OCI-LY3 (cell line): ENCODE data around the gene SETDB1.

Source experiments
- H2AFZ ChIP-seq: fragments of 200-600, 300-600 bp; shearing (Covaris generic); 2 replicates; pipeline ENCODE4 v1.6.0; 2014; ENCODE audit warnings: antibody characterized with exemption, low read depth, low read length
- H3K27ac ChIP-seq: fragments of 200-600, 300-600 bp; sonication (generic); 2 replicates; pipeline ENCODE4 v1.5.1; 2014; ENCODE audit warnings: mild to moderate bottlenecking, low read length, moderate library complexity, mixed read lengths
- H3K27me3 ChIP-seq: fragments of 200-600, 300-600 bp; sonication (generic); 2 replicates; pipeline ENCODE4 v1.6.1; 2014; ENCODE audit warnings: low read depth, low read length, mixed read lengths
- H3K36me3 ChIP-seq: fragments of 200-600, 300-600 bp; sonication (generic); replicated peaks from 2 replicates; pipeline ENCODE3; 2014; ENCODE audit warnings: low read depth, low read length, mixed read lengths
- H3K4me1 ChIP-seq: fragments of 300-600, 200-600 bp; sonication (generic); 2 replicates; pipeline ENCODE4 v1.6.1; 2014; ENCODE audit warnings: low read length, mixed read lengths
- H3K4me2 ChIP-seq: fragments of 200-600, 300-600 bp; sonication (generic); 2 replicates; pipeline ENCODE4 v1.6.1; 2014; ENCODE audit warnings: low read length, mixed read lengths
- H3K4me3 ChIP-seq: fragments of 300-600, 200-600 bp; sonication (generic); 2 replicates; pipeline ENCODE4 v1.5.1; 2014; ENCODE audit warnings: antibody characterized with exemption, mild to moderate bottlenecking, low read length, moderate library complexity
- H3K79me2 ChIP-seq: fragments of 300-600, 200-600 bp; shearing (Covaris generic); 2 replicates; pipeline ENCODE4 v1.6.1; 2014; ENCODE audit warnings: mild to moderate bottlenecking, low read length, mixed read lengths
- H3K9ac ChIP-seq: fragments of 300-600, 200-600 bp; shearing (Covaris generic); 2 replicates; pipeline ENCODE4 v1.6.0; 2014; ENCODE audit warnings: mild to moderate bottlenecking, low read length, moderate library complexity
- H3K9me3 ChIP-seq: fragments of 200-600, 300-600 bp; shearing (Covaris generic); 2 replicates; pipeline ENCODE4 v1.6.1; 2014; ENCODE audit warnings: low read length, mixed read lengths; ENCODE audit not compliant: insufficient read depth
- H4K20me1 ChIP-seq: fragments of 200-600, 300-600 bp; sonication (generic); 2 replicates; pipeline ENCODE4 v1.6.1; 2016; ENCODE audit warnings: low read length, mixed read lengths; ENCODE audit not compliant: insufficient read depth
- CTCF ChIP-seq: fragments of 200-600, 300-600 bp; sonication (generic); IDR thresholded peaks from 2 replicates; pipeline ENCODE4 v1.5.1; 2014; ENCODE audit warnings: antibody characterized with exemption, low read length, low read depth
- EZH2phosphoT487 ChIP-seq: fragments of 200-600 bp; shearing (Covaris generic); IDR thresholded peaks from 2 replicates; pipeline ENCODE4 v1.6.1; 2018; ENCODE audit warnings: antibody characterized with exemption, mixed run types, low read depth

The SETDB1 gene

GRCh38 chr1:150997126-150997872, 71.1 kb downstream of the SETDB1 start:
- no peaks in the 10 kb centered on the region for H3K36me3 ChIP-seq
- H3K4me1 ChIP-seq, result 0 out of 2 replicates have a peak, but pooled peaks cover 3% of the 10 kb centered on the region
- no peaks in the 10 kb centered on the region for H3K79me2 ChIP-seq
- H3K4me2 ChIP-seq, result no peak overlapping the region
- H3K9me3 ChIP-seq, result no peaks in the 10 kb centered on the region
- H3K4me3 ChIP-seq, result no peak overlapping the region
- H2AFZ ChIP-seq, result no peak overlapping the region
- no peaks in the 10 kb centered on the region for H4K20me1 ChIP-seq
- no peak overlapping the region for H3K27ac ChIP-seq
- TF ChIP-seq EZH2phosphoT487, result no peak
- no peaks in the 10 kb centered on the region for H3K27me3 ChIP-seq
- no peak overlapping the region for H3K9ac ChIP-seq

GRCh38 chr1:150997949-150998348, 71.8 kb downstream of the SETDB1 start:
- Histone ChIP-seq H3K9ac (no peak overlapping the region), H3K9me3 (no peaks in the 10 kb centered on the region), H3K36me3 (no peaks in the 10 kb centered on the region), H2AFZ (no peak overlapping the region), H3K4me2 (no peak overlapping the region), H3K27ac (no peak overlapping the region), H3K79me2 (no peaks in the 10 kb centered on the region), H3K4me3 (no peak overlapping the region), H3K4me1 (0 out of 2 replicates have a peak, but pooled peaks cover 3% of the 10 kb centered on the region), H4K20me1 (no peaks in the 10 kb centered on the region), H3K27me3 (no peaks in the 10 kb centered on the region)
- no peak for TF ChIP-seq EZH2phosphoT487
- no peak for TF ChIP-seq CTCF

GRCh38 chr1:150999051-150999674, 73.0 kb downstream of the SETDB1 start:
- Histone ChIP-seq H4K20me1 (no peaks in the 10 kb centered on the region), H3K4me2 (no peak overlapping the region), H2AFZ (no peak overlapping the region), H3K4me3 (no peak overlapping the region), H3K79me2 (no peaks in the 10 kb centered on the region), H3K36me3 (no peaks in the 10 kb centered on the region), H3K9me3 (no peaks in the 10 kb centered on the region), H3K4me1 (0 out of 2 replicates have a peak, but pooled peaks cover 3% of the 10 kb centered on the region), H3K9ac (no peak overlapping the region), H3K27ac (no peak overlapping the region), H3K27me3 (no peaks in the 10 kb centered on the region)
- TF ChIP-seq CTCF, result no peak

GRCh38 chr1:150999926-151000325, 73.8 kb downstream of the SETDB1 start:
- Histone ChIP-seq H3K4me1 (0 out of 2 replicates have a peak, but pooled peaks cover 3% of the 10 kb centered on the region), H3K36me3 (no peaks in the 10 kb centered on the region), H3K4me3 (no peak overlapping the region), H4K20me1 (no peaks in the 10 kb centered on the region), H3K27ac (no peak overlapping the region), H3K9me3 (no peaks in the 10 kb centered on the region), H3K9ac (no peak overlapping the region), H2AFZ (no peak overlapping the region), H3K79me2 (no peaks in the 10 kb centered on the region), H3K4me2 (no peak overlapping the region), H3K27me3 (no peaks in the 10 kb centered on the region)
- TF ChIP-seq EZH2phosphoT487 (no peak), CTCF (no peak)
